Measurements from ENCODE around the gene ARHGEF4. TPM values are rescaled to one million over a fixed set of nuclear protein-coding genes. Genes with fewer than 3 reads are reported as not detected.
A peak's percentile ranks its signal among the peaks of the same experiment; 100 is the strongest.

Gene ARHGEF4
- polyA plus RNA-seq, 3 donors from 2014 or later: not detected

- DNase-seq: no peak
- Mint-ChIP-seq H3K4me1 (no peaks in the 10 kb centered on the region), H3K36me3 (peaks cover 0 to 4% (median 0%) of the 10 kb centered on the region in 3 donors), H3K27ac (no peak overlapping the region), H3K4me3 (no peak overlapping the region), H3K9me3 (no peaks in the 10 kb centered on the region), H3K27me3 (ENCODE audit: low read depth in 3 of 3) (peaks cover 1 to 11% (median 10%) of the 10 kb centered on the region in 3 donors)
Observed at GRCh38 chr2:130910931-130911330, 74.2 kb downstream of the ARHGEF4 start.

DNA sequence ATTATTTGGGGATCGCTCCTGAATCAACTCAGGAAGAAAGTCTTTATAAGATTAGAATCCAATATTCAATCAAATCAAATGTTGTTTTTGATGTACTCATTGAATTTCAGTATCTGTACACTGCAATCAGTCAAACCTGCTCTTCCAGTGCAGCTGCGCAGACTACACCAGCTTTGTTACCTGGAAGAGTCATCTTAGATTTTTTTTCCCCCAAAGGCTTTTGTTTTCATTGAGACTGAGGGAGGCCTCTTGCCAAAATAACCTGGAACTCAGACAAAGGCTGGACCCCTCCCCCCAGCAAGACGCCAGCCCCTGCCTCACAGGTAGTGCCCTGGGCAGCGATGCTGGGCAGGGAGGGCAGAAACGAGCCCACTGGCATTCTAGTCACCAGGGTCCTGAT, 74.8 kb downstream of the ARHGEF4 start:
- Mint-ChIP-seq H3K36me3 (peaks cover 0 to 4% (median 0%) of the 10 kb centered on the region in 3 donors), H3K4me1 (no peaks in the 10 kb centered on the region), H3K4me3 (no peak overlapping the region), H3K9me3 (no peaks in the 10 kb centered on the region), H3K27me3 (ENCODE audit: low read depth in 3 of 3) (peaks cover 0 to 10% (median 9%) of the 10 kb centered on the region in 3 donors), H3K27ac (no peak overlapping the region)
- DNase-seq: no peak

DNA sequence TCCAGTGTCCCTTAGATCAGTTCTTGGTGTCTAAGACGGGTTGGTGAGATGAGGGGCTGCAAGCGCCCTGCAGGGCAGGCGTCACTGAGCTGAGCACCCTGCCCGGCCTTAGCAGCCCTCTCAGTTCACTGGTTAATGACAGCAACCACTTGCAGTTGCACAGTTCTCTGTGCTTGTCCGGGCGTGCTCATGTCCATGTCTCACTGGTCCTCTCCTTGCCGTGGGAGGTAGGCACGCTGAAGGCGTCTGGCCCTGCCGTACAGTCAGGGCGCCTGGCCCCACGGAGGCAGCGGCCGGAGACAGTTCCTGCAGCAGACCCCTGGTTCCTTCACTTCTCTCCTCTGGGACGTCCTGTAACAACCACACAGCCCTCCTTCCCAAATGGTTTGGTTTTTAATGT, 75.3 kb downstream of the ARHGEF4 start:
- no peak overlapping the region for H3K27ac Mint-ChIP-seq
- H3K4me1 Mint-ChIP-seq: no peaks in the 10 kb centered on the region
- H3K36me3 Mint-ChIP-seq: no peaks in the 10 kb centered on the region
- peaks cover 0 to 10% (median 8%) of the 10 kb centered on the region in 3 donors for H3K27me3 Mint-ChIP-seq (ENCODE audit: low read depth in 3 of 3)
- no peak for DNase-seq
- H3K4me3 Mint-ChIP-seq: no peak overlapping the region
- H3K9me3 Mint-ChIP-seq: no peaks in the 10 kb centered on the region

DNA sequence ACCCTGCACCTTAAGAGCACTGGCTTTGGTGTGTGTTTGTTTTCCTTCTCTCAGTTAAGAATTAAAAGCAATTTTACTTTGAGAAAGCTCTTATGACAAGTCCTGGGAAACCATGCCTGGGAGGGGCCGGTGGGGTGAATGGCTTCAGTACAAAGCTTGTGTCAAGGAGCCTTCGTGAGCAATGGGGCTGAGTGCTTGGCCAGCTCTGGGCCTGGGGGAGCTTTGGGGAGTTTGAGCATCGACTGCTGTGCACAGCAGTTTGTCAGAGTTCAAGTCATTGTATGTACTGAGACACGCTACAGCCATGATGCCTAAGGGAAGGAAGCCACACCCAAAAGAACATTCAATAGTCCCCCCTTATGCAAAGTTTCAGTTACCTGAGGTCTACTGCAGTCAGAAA, 75.8 kb downstream of the ARHGEF4 start:
- H3K27ac Mint-ChIP-seq: no peak overlapping the region
- H3K4me1 Mint-ChIP-seq: no peaks in the 10 kb centered on the region
- H3K9me3 Mint-ChIP-seq: no peaks in the 10 kb centered on the region
- no peak overlapping the region for H3K4me3 Mint-ChIP-seq
- no peaks in the 10 kb centered on the region for H3K36me3 Mint-ChIP-seq
- peaks cover 0 to 12% (median 8%) of the 10 kb centered on the region in 3 donors for H3K27me3 Mint-ChIP-seq (ENCODE audit: low read depth in 3 of 3)
- DNase-seq: no peak

GRCh38 chr2:130913891-130914290, 77.2 kb downstream of the ARHGEF4 start:
- no peak overlapping the region for H3K27ac Mint-ChIP-seq

DNA sequence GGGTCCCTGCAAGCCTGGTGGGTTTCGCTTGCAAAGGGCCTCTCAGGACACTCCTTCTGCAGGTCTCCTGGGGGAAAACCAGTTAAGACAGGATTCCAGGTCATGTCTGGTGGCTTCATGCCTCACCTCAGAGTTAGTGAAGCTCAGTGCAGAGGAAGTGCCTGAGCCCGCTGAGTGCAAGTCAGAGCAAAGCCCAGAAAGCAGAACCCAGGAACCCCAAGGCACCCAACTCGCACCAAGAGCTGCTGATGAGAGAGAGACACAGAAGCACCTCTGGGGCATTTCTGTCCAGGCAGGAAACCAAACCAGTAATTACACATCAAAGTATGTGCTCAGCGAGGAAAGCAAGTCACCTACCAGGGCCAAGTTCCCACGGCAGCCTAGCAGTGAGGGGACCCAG, 78.4 kb downstream of the ARHGEF4 start:
- Mint-ChIP-seq H3K9me3 (no peaks in the 10 kb centered on the region), H3K4me1 (no peaks in the 10 kb centered on the region), H3K27ac (no peak overlapping the region), H3K4me3 (no peak overlapping the region), H3K36me3 (no peaks in the 10 kb centered on the region), H3K27me3 (ENCODE audit: low read depth in 3 of 3) (peaks cover 0 to 12% (median 0%) of the 10 kb centered on the region in 3 donors)
- no peak for DNase-seq

More at GRCh38 chr2:130913891-130914290, 77.2 kb downstream of the ARHGEF4 start:
- no peak overlapping the region for H3K4me3 Mint-ChIP-seq
- H3K9me3 Mint-ChIP-seq: no peaks in the 10 kb centered on the region
- DNase-seq: no peak
- no peaks in the 10 kb centered on the region for H3K4me1 Mint-ChIP-seq
- H3K27me3 Mint-ChIP-seq (ENCODE audit: low read depth in 3 of 3): peaks cover 0 to 14% (median 5%) of the 10 kb centered on the region in 3 donors
- no peaks in the 10 kb centered on the region for H3K36me3 Mint-ChIP-seq

- Mint-ChIP-seq H3K4me1 (no peaks in the 10 kb centered on the region), H3K4me3 (no peak overlapping the region), H3K27ac (no peak overlapping the region), H3K9me3 (no peaks in the 10 kb centered on the region), H3K27me3 (ENCODE audit: low read depth in 3 of 3) (peaks cover 0 to 11% (median 0%) of the 10 kb centered on the region in 3 donors), H3K36me3 (no peaks in the 10 kb centered on the region)
- DNase-seq: no peak
Observed at GRCh38 chr2:130915595-130916437, 79.1 kb downstream of the ARHGEF4 start.

- no peak overlapping the region for H3K4me3 Mint-ChIP-seq
- H3K4me1 Mint-ChIP-seq: no peaks in the 10 kb centered on the region
- no peak for DNase-seq
- H3K27ac Mint-ChIP-seq: no peak overlapping the region
- no peaks in the 10 kb centered on the region for H3K36me3 Mint-ChIP-seq
- peaks cover 0 to 11% (median 0%) of the 10 kb centered on the region in 3 donors for H3K27me3 Mint-ChIP-seq (ENCODE audit: low read depth in 3 of 3)
- H3K9me3 Mint-ChIP-seq: no peaks in the 10 kb centered on the region
Observed at GRCh38 chr2:130916438-130916705, 79.7 kb downstream of the ARHGEF4 start.

DNA sequence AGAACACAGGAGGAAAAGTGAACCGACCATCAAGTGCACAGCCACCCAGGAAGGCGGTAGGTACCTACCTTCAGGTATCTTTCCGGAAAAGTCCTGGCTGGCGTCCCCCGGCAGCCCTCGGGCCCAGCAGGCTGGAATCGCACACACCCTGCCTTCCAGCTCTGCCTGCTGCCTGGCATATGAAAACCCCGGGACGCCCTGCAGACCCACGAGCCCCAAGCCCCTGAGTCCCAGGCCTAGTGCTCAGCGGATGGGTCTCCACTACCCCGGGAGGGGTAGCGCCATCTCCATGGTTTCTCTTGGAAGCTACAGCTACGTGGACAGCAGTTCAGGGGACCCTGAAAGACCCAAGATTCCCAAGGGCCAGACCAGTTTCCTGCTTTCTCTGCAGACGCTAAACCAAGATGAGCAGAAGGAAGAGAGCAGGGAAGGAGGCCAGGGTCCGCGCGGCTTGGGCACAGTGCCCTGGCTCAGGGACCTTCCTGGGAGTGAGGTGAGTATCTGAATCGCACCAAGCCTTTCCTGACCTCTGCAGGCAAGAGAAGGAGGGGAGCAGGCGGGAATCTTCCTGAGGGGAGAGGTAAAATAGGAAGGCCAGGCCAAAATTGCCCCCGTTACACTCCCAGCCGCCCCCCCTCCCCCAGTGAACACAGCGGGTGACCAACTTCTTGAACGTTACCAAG, 80.4 kb downstream of the ARHGEF4 start:
- Mint-ChIP-seq H3K27ac (no peak overlapping the region), H3K27me3 (ENCODE audit: low read depth in 3 of 3) (peaks cover 0 to 11% (median 0%) of the 10 kb centered on the region in 3 donors), H3K4me3 (no peak overlapping the region), H3K36me3 (no peaks in the 10 kb centered on the region), H3K9me3 (no peaks in the 10 kb centered on the region), H3K4me1 (no peaks in the 10 kb centered on the region)
- no peak for DNase-seq

DNA sequence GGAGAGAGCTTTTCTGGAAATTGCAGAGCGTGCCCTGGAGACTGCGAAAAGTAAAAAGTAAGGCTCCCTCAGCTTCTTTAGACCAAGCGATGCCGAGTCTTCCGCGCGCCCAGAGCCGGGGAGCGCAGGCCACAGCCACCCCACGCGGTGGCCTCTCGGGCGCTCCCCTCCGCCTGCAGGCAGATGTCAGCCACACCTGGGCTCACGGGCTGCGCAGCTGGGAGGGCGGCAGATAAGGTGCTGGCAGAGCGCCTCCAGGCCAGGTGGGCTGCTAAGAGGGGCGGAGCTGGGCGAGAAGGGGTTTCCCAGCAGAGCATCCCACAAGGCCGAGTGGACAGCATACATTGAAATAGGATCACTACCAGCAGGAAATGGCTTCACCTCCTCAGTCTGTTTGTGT, 81.7 kb downstream of the ARHGEF4 start:
- DNase-seq: no peak
- no peak overlapping the region for H3K27ac Mint-ChIP-seq
- H3K9me3 Mint-ChIP-seq: no peaks in the 10 kb centered on the region
- peaks cover 0 to 11% (median 0%) of the 10 kb centered on the region in 3 donors for H3K27me3 Mint-ChIP-seq (ENCODE audit: low read depth in 3 of 3)
- no peak overlapping the region for H3K4me3 Mint-ChIP-seq
- no peaks in the 10 kb centered on the region for H3K4me1 Mint-ChIP-seq
- H3K36me3 Mint-ChIP-seq: no peaks in the 10 kb centered on the region

- H3K27ac Mint-ChIP-seq: no peak overlapping the region
- peak; percentile 23 to 36 (median 35) for DNase-seq
Observed at GRCh38 chr2:130920415-130921163, 83.9 kb downstream of the ARHGEF4 start.

GRCh38 chr2:130921164-130921476, 84.4 kb downstream of the ARHGEF4 start:
- DNase-seq: no peak
- no peak overlapping the region for H3K27ac Mint-ChIP-seq
- peaks cover 0 to 9% (median 4%) of the 10 kb centered on the region in 3 donors for H3K27me3 Mint-ChIP-seq (ENCODE audit: low read depth in 3 of 3)
- no peaks in the 10 kb centered on the region for H3K9me3 Mint-ChIP-seq
- H3K36me3 Mint-ChIP-seq: no peaks in the 10 kb centered on the region
- H3K4me3 Mint-ChIP-seq: no peak overlapping the region
- no peaks in the 10 kb centered on the region for H3K4me1 Mint-ChIP-seq

More at GRCh38 chr2:130920415-130921163, 83.9 kb downstream of the ARHGEF4 start:
- H3K36me3 Mint-ChIP-seq: no peaks in the 10 kb centered on the region
- no peak overlapping the region for H3K4me3 Mint-ChIP-seq
- H3K27me3 Mint-ChIP-seq (ENCODE audit: low read depth in 3 of 3): peaks cover 0 to 6% (median 4%) of the 10 kb centered on the region in 3 donors
- H3K4me1 Mint-ChIP-seq: no peaks in the 10 kb centered on the region
- H3K9me3 Mint-ChIP-seq: no peaks in the 10 kb centered on the region

DNA sequence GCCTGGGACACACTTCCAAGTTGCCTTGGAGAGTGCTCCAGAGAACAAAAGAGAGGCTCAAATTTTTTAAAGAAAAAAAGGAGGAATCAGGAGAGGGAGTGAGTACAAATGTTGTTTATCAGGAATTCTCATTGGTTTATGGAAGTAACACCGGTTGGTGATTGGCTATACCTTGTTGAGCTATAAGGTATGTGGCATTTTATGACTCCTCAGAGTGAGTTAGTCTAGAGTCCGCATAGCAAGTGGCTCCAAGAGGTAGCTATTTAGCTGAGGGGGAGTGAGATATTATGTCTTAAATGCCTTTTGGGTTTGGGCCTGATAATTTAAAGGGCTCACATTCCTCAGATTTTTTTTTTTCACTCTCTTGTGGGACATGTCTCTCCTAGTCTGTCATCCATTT, 85.7 kb downstream of the ARHGEF4 start:
- peaks cover 0 to 4% (median 0%) of the 10 kb centered on the region in 3 donors for H3K36me3 Mint-ChIP-seq
- no peaks in the 10 kb centered on the region for H3K4me1 Mint-ChIP-seq
- H3K4me3 Mint-ChIP-seq: no peak overlapping the region
- H3K27ac Mint-ChIP-seq: no peak overlapping the region
- H3K9me3 Mint-ChIP-seq: peaks cover 0 to 1% (median 0%) of the 10 kb centered on the region in 6 donors
- H3K27me3 Mint-ChIP-seq (ENCODE audit: low read depth in 3 of 3): peaks cover 0 to 9% (median 2%) of the 10 kb centered on the region in 3 donors
- no peak for DNase-seq

GRCh38 chr2:130928385-130928784, 91.7 kb downstream of the ARHGEF4 start:
- H3K27ac Mint-ChIP-seq: no peak overlapping the region
- DNase-seq: no peak
- H3K9me3 Mint-ChIP-seq: peaks cover 0 to 4% (median 0%) of the 10 kb centered on the region in 6 donors
- no peaks in the 10 kb centered on the region for H3K4me1 Mint-ChIP-seq
- peaks cover 0 to 5% (median 4%) of the 10 kb centered on the region in 3 donors for H3K36me3 Mint-ChIP-seq
- no peak overlapping the region for H3K4me3 Mint-ChIP-seq
- peaks cover 0 to 12% (median 1%) of the 10 kb centered on the region in 3 donors for H3K27me3 Mint-ChIP-seq (ENCODE audit: low read depth in 3 of 3)

All from immature natural killer cell (primary cell).